ENCODE measurements around the gene CFAP299.

Gene CFAP299

GRCh38 chr4:80305466-80305865, 30.1 kb upstream of the CFAP299 start:
- Histone ChIP-seq H4K91ac (ENCODE audit: low read depth, low read length) (no peak overlapping the region), H4K12ac (ENCODE audit: low read depth, low read length) (no peak overlapping the region), H2AFZ (ENCODE audit: insufficient read depth, low read length, poor library complexity) (no peak overlapping the region), H3K9me3 (ENCODE audit: insufficient read depth, low read depth, low read length) (peaks cover 2% of the 10 kb centered on the region), H3K23ac (ENCODE audit: low read length) (no peak overlapping the region), H2BK12ac (ENCODE audit: low read length) (no peak overlapping the region), H3K4me3 (ENCODE audit: low read depth, low read length) (no peak overlapping the region), H3K9ac (ENCODE audit: low read length) (no peak overlapping the region), H2AK5ac (ENCODE audit: low read length) (no peak overlapping the region), H4K8ac (ENCODE audit: low read depth, low read length) (no peak overlapping the region), H3K27ac (ENCODE audit: low read depth, low read length) (no peak overlapping the region), H3K79me2 (ENCODE audit: control insufficient read depth, insufficient read depth, low read length, poor library complexity) (no peaks in the 10 kb centered on the region), H3K36me3 (ENCODE audit: control insufficient read depth in 1 of 2, insufficient read depth in 2 of 2, low read length in 2 of 2) (no peaks in the 10 kb centered on the region), H3K4me1 (ENCODE audit: control insufficient read depth in 1 of 2, insufficient read depth in 2 of 2, low read length in 2 of 2) (no peaks in the 10 kb centered on the region), H3K27me3 (ENCODE audit: insufficient read depth, low read length) (no peaks in the 10 kb centered on the region), H3K4me2 (ENCODE audit: low read length) (no peak overlapping the region), H3K18ac (ENCODE audit: low read length) (no peak overlapping the region), H2BK120ac (ENCODE audit: insufficient read depth, low read length, poor library complexity) (no peak overlapping the region), H3K14ac (ENCODE audit: low read length) (no peak overlapping the region), H3K79me1 (ENCODE audit: low read length) (no peaks in the 10 kb centered on the region), H2BK5ac (ENCODE audit: low read depth, low read length, poor library complexity) (no peak overlapping the region), H3K4ac (ENCODE audit: low read depth, low read length) (no peak overlapping the region)
- no peak for DNase-seq
- no CpG with 5 or more reads among the region's 3 CpGs for WGBS (ENCODE audit: extremely low coverage, insufficient coverage, insufficient read length)

GRCh38 chr4:80306260-80306659, 29.3 kb upstream of the CFAP299 start:
- Histone ChIP-seq H2BK5ac (ENCODE audit: low read depth, low read length, poor library complexity) (no peak overlapping the region), H3K4me2 (ENCODE audit: low read length) (no peak overlapping the region), H4K12ac (ENCODE audit: low read depth, low read length) (no peak overlapping the region), H3K27me3 (ENCODE audit: insufficient read depth, low read length) (no peaks in the 10 kb centered on the region), H3K23ac (ENCODE audit: low read length) (no peak overlapping the region), H4K91ac (ENCODE audit: low read depth, low read length) (no peak overlapping the region), H3K4me3 (ENCODE audit: low read depth, low read length) (no peak overlapping the region), H3K9ac (ENCODE audit: low read length) (no peak overlapping the region), H3K4me1 (ENCODE audit: control insufficient read depth in 1 of 2, insufficient read depth in 2 of 2, low read length in 2 of 2) (no peaks in the 10 kb centered on the region), H3K9me3 (ENCODE audit: insufficient read depth, low read depth, low read length) (peaks cover 2% of the 10 kb centered on the region), H2AFZ (ENCODE audit: insufficient read depth, low read length, poor library complexity) (no peak overlapping the region), H3K79me2 (ENCODE audit: control insufficient read depth, insufficient read depth, low read length, poor library complexity) (no peaks in the 10 kb centered on the region), H3K4ac (ENCODE audit: low read depth, low read length) (no peak overlapping the region), H3K36me3 (ENCODE audit: control insufficient read depth in 1 of 2, insufficient read depth in 2 of 2, low read length in 2 of 2) (no peaks in the 10 kb centered on the region), H2AK5ac (ENCODE audit: low read length) (no peak overlapping the region), H3K79me1 (ENCODE audit: low read length) (no peaks in the 10 kb centered on the region), H3K14ac (ENCODE audit: low read length) (no peak overlapping the region), H3K27ac (ENCODE audit: low read depth, low read length) (no peak overlapping the region), H2BK120ac (ENCODE audit: insufficient read depth, low read length, poor library complexity) (no peak overlapping the region), H4K8ac (ENCODE audit: low read depth, low read length) (no peak overlapping the region), H2BK12ac (ENCODE audit: low read length) (no peak overlapping the region), H3K18ac (ENCODE audit: low read length) (no peak overlapping the region)
- no peak for DNase-seq
- WGBS (ENCODE audit: extremely low coverage, insufficient coverage, insufficient read length), result no CpG with 5 or more reads among the region's 2 CpGs

GRCh38 chr4:80307183-80307735, 28.3 kb upstream of the CFAP299 start:
- Histone ChIP-seq H4K91ac (ENCODE audit: low read depth, low read length) (no peak overlapping the region), H3K9ac (ENCODE audit: low read length) (no peak overlapping the region), H4K12ac (ENCODE audit: low read depth, low read length) (no peak overlapping the region), H3K79me1 (ENCODE audit: low read length) (no peaks in the 10 kb centered on the region), H3K79me2 (ENCODE audit: control insufficient read depth, insufficient read depth, low read length, poor library complexity) (no peaks in the 10 kb centered on the region), H3K23ac (ENCODE audit: low read length) (no peak overlapping the region), H3K18ac (ENCODE audit: low read length) (no peak overlapping the region), H3K27me3 (ENCODE audit: insufficient read depth, low read length) (no peaks in the 10 kb centered on the region), H2AFZ (ENCODE audit: insufficient read depth, low read length, poor library complexity) (no peak overlapping the region), H2BK12ac (ENCODE audit: low read length) (no peak overlapping the region), H2BK5ac (ENCODE audit: low read depth, low read length, poor library complexity) (no peak overlapping the region), H2AK5ac (ENCODE audit: low read length) (no peak overlapping the region), H3K27ac (ENCODE audit: low read depth, low read length) (no peak overlapping the region), H4K8ac (ENCODE audit: low read depth, low read length) (no peak overlapping the region), H3K4me2 (ENCODE audit: low read length) (no peak overlapping the region), H3K4ac (ENCODE audit: low read depth, low read length) (no peak overlapping the region), H2BK120ac (ENCODE audit: insufficient read depth, low read length, poor library complexity) (no peak overlapping the region), H3K14ac (ENCODE audit: low read length) (no peak overlapping the region), H3K4me3 (ENCODE audit: low read depth, low read length) (no peak overlapping the region), H3K36me3 (ENCODE audit: control insufficient read depth in 1 of 2, insufficient read depth in 2 of 2, low read length in 2 of 2) (no peaks in the 10 kb centered on the region), H3K4me1 (ENCODE audit: control insufficient read depth in 1 of 2, insufficient read depth in 2 of 2, low read length in 2 of 2) (no peaks in the 10 kb centered on the region), H3K9me3 (ENCODE audit: insufficient read depth, low read depth, low read length) (peaks cover 2% of the 10 kb centered on the region)
- WGBS (ENCODE audit: extremely low coverage, insufficient coverage, insufficient read length), result no CpG with 5 or more reads among the region's 1 CpG
- no peak for DNase-seq

GRCh38 chr4:80307774-80308465, 27.6 kb upstream of the CFAP299 start:
- peaks cover under 1% of the 10 kb centered on the region for H3K9me3 ChIP-seq (ENCODE audit: insufficient read depth, low read depth, low read length)
- no peak overlapping the region for H4K91ac ChIP-seq (ENCODE audit: low read depth, low read length)
- H3K79me1 ChIP-seq (ENCODE audit: low read length), result no peaks in the 10 kb centered on the region
- no peak overlapping the region for H2BK120ac ChIP-seq (ENCODE audit: insufficient read depth, low read length, poor library complexity)
- H3K27me3 ChIP-seq (ENCODE audit: insufficient read depth, low read length), result no peaks in the 10 kb centered on the region
- H3K79me2 ChIP-seq (ENCODE audit: control insufficient read depth, insufficient read depth, low read length, poor library complexity), result no peaks in the 10 kb centered on the region
- no peak overlapping the region for H3K9ac ChIP-seq (ENCODE audit: low read length)
- H3K18ac ChIP-seq (ENCODE audit: low read length), result no peak overlapping the region
- H3K4me2 ChIP-seq (ENCODE audit: low read length), result no peak overlapping the region
- 100% methylated on average over 1 of the region's 10 CpGs for WGBS (ENCODE audit: extremely low coverage, insufficient coverage, insufficient read length)
- H3K23ac ChIP-seq (ENCODE audit: low read length), result no peak overlapping the region
- H2AFZ ChIP-seq (ENCODE audit: insufficient read depth, low read length, poor library complexity), result no peak overlapping the region
- H3K4ac ChIP-seq (ENCODE audit: low read depth, low read length), result no peak overlapping the region
- no peak overlapping the region for H3K27ac ChIP-seq (ENCODE audit: low read depth, low read length)
- H3K14ac ChIP-seq (ENCODE audit: low read length), result no peak overlapping the region
- H4K12ac ChIP-seq (ENCODE audit: low read depth, low read length), result no peak overlapping the region
- H3K4me1 ChIP-seq (ENCODE audit: control insufficient read depth in 1 of 2, insufficient read depth in 2 of 2, low read length in 2 of 2), result no peaks in the 10 kb centered on the region
- no peak overlapping the region for H2AK5ac ChIP-seq (ENCODE audit: low read length)
- no peak overlapping the region for H4K8ac ChIP-seq (ENCODE audit: low read depth, low read length)
- no peak overlapping the region for H2BK5ac ChIP-seq (ENCODE audit: low read depth, low read length, poor library complexity)
- no peak overlapping the region for H3K4me3 ChIP-seq (ENCODE audit: low read depth, low read length)
- H3K36me3 ChIP-seq (ENCODE audit: control insufficient read depth in 1 of 2, insufficient read depth in 2 of 2, low read length in 2 of 2), result no peaks in the 10 kb centered on the region
- DNase-seq, result peak in 1 of 2 donors; percentile 9
- H2BK12ac ChIP-seq (ENCODE audit: low read length), result no peak overlapping the region
